Measurements from ENCODE around the gene NFILZ. TPM values are rescaled to one million over a fixed set of nuclear protein-coding genes. Genes with fewer than 3 reads are reported as not detected.
A peak's percentile ranks its signal among the peaks of the same experiment; 100 is the strongest.

Gene NFILZ
- total and polyA plus RNA-seq, 5 donors, result not detected

DNA sequence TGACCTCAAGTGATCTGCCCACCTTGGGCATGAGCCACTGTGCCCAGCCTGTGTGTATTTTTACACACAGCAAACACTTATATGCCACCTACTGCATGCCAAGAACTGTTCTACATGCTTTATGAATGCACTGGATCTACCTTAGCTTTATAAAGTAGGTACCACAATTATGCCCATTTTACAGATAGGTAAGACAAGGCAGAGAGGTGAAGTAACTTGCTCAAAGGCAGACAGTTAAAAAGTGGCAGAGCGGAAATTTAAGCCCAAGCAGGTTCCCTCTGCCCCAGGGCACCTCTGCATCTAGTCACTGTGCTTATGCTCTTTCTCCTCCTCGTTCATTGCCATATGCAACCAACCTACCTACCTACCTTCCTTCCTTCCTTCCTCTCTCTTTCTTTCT, 30.4 kb upstream of the NFILZ start:
- intact Hi-C loops (cut with DNase I), result no loop called here
- no peak overlapping the region for H3K4me3 ChIP-seq (ENCODE audit: low read length)
- DNase-seq (no peak), ATAC-seq (no peak)
- H3K27me3 ChIP-seq (ENCODE audit: control insufficient read depth, insufficient read depth), result no peaks in the 10 kb centered on the region
- 92% methylated on average over 2 of the region's 2 CpGs for WGBS
- peaks cover 2% of the 10 kb centered on the region for H3K9me3 ChIP-seq (ENCODE audit: control insufficient read depth, low read length)
- no peaks in the 10 kb centered on the region for H3K4me1 ChIP-seq (ENCODE audit: control insufficient read depth, insufficient read depth, low read length)
- H3K27ac ChIP-seq (ENCODE audit: low read length), result no peak overlapping the region

DNA sequence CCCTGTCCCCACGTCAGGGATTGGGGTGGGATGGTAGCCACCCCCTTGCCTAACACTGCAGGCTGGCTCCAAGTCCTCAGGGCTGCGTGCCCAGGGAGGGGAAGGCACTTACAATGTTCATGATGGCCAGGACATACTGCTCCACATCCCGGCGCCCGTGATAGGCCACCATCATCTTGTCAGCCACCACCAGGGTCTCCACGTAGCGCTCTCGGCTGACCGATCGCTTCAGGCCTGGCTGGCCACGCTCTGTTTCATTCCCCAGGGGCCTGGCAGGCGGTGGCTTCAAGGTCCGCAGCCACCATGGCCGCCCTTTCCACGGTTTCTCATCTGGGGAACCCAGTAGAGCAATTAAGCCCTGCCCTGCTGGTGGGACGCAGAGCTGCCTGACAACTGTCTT, 29.6 kb upstream of the NFILZ start:
- Histone ChIP-seq H3K27ac (ENCODE audit: low read length) (no peak overlapping the region), H3K4me1 (ENCODE audit: control insufficient read depth, insufficient read depth, low read length) (no peaks in the 10 kb centered on the region), H3K9me3 (ENCODE audit: control insufficient read depth, low read length) (peaks cover 2% of the 10 kb centered on the region), H3K4me3 (ENCODE audit: low read length) (no peak overlapping the region), H3K27me3 (ENCODE audit: control insufficient read depth, insufficient read depth) (no peaks in the 10 kb centered on the region)
- intact Hi-C loops (cut with DNase I), result no loop called here
- 95% methylated on average over 16 of the region's 16 CpGs for WGBS
- DNase-seq (no peak), ATAC-seq (peak in 1 of 2 donors; percentile 7)

GRCh38 chr19:8601796-8602195, 28.6 kb upstream of the NFILZ start:
- H3K27me3 ChIP-seq (ENCODE audit: control insufficient read depth, insufficient read depth), result no peaks in the 10 kb centered on the region
- DNase-seq (no peak), ATAC-seq (no peak)
- no peak overlapping the region for H3K4me3 ChIP-seq (ENCODE audit: low read length)
- H3K9me3 ChIP-seq (ENCODE audit: control insufficient read depth, low read length), result peaks cover 2% of the 10 kb centered on the region
- 94% methylated on average over 5 of the region's 5 CpGs for WGBS
- intact Hi-C loops (cut with DNase I), result no loop called here
- no peak overlapping the region for H3K27ac ChIP-seq (ENCODE audit: low read length)
- H3K4me1 ChIP-seq (ENCODE audit: control insufficient read depth, insufficient read depth, low read length), result no peaks in the 10 kb centered on the region

GRCh38 chr19:8605514-8605913, 24.9 kb upstream of the NFILZ start:
- ATAC-seq, result no peak
- no peak for DNase-seq
- Histone ChIP-seq H3K9me3 (ENCODE audit: control insufficient read depth, low read length) (peaks cover 2% of the 10 kb centered on the region), H3K4me3 (ENCODE audit: low read length) (no peak overlapping the region), H3K4me1 (ENCODE audit: control insufficient read depth, insufficient read depth, low read length) (no peaks in the 10 kb centered on the region), H3K27me3 (ENCODE audit: control insufficient read depth, insufficient read depth) (no peaks in the 10 kb centered on the region), H3K27ac (ENCODE audit: low read length) (no peak overlapping the region)
- 96% methylated on average over 17 of the region's 17 CpGs for WGBS
- intact Hi-C loops (cut with DNase I), result no loop called here

GRCh38 chr19:8607386-8607785, 23.0 kb upstream of the NFILZ start:
- no peaks in the 10 kb centered on the region for H3K4me1 ChIP-seq (ENCODE audit: control insufficient read depth, insufficient read depth, low read length)
- no peak overlapping the region for H3K4me3 ChIP-seq (ENCODE audit: low read length)
- intact Hi-C loops (cut with DNase I), result no loop called here
- DNase-seq, result peak; percentile 81 to 92 (median 90)
- 69% methylated on average over 4 of the region's 4 CpGs for WGBS
- H3K27me3 ChIP-seq (ENCODE audit: control insufficient read depth, insufficient read depth), result no peaks in the 10 kb centered on the region
- no peak overlapping the region for H3K27ac ChIP-seq (ENCODE audit: low read length)
- ATAC-seq, result peak; percentile 58 to 72
- peaks cover 2% of the 10 kb centered on the region for H3K9me3 ChIP-seq (ENCODE audit: control insufficient read depth, low read length)

DNA sequence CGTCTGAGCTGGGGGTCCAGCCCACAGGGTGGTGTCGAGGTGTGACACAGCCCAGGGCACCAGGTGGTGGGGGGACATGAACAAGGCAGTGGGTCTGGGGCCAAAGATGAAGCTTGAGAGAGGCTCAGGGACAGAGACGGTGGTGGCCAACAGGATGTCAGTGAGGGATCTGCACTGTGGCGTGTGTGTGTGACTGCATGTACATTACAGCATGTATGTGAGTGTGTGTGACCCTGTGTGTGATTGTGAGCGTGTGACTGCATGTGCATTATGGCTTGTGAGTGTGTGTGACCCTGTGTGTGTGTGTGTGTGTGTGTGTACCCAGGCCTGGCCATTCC, 21.5 kb upstream of the NFILZ start:
- WGBS, result 42% methylated on average over 5 of the region's 5 CpGs
- H3K4me3 ChIP-seq (ENCODE audit: low read length), result peak overlapping the region; percentile 95
- no peak for ATAC-seq
- no peaks in the 10 kb centered on the region for H3K4me1 ChIP-seq (ENCODE audit: control insufficient read depth, insufficient read depth, low read length)
- intact Hi-C loops (cut with DNase I), result no loop called here
- H3K9me3 ChIP-seq (ENCODE audit: control insufficient read depth, low read length), result peaks cover 2% of the 10 kb centered on the region
- peak in 1 of 3 donors; percentile 63 for DNase-seq
- no peaks in the 10 kb centered on the region for H3K27me3 ChIP-seq (ENCODE audit: control insufficient read depth, insufficient read depth)
- H3K27ac ChIP-seq (ENCODE audit: low read length), result peak overlapping the region; percentile 4

DNA sequence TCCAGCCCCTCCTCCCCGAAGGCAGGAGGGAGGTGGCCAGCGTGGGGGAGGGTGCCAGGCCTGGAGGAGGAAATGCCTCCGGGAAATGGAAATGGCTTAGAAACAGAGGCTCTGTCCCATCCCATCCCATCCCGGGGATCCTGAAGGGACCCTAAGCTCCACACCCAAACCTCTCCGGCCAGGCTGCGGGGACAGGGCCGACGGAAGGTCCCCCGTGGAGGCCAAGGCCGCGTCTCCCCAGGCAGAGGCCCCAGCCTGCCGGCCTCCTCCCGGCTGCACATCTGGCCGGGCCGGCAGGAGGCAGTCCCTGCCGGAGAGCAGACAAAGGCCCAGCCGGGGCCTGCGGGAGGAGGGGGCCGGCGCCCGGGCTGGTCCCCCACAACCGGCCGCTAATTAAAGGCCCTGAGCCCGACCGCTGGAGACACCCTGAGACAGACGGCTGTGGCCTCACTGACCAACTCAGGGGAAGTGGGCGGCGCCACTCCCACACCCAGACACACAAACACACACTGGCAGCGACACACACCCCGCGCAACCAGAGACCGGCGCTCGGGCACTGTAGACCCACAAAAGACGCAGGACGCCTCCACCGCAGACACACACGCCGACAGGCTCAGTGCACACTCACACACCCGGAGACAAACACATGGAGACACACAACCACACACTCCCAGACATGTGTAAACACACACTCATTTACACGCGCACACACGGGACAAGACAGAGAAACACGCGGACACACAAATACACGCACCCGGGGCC, 21.0 kb upstream of the NFILZ start:
- 5% methylated on average over 47 of the region's 47 CpGs for WGBS
- DNase-seq (peak; percentile 73 to 92 (median 89)), ATAC-seq (peak; percentile 66 to 78)
- intact Hi-C loops (cut with DNase I), result no loop called here
- Histone ChIP-seq H3K4me3 (ENCODE audit: low read length) (peak overlapping the region; percentile 95), H3K4me1 (ENCODE audit: control insufficient read depth, insufficient read depth, low read length) (no peaks in the 10 kb centered on the region), H3K27me3 (ENCODE audit: control insufficient read depth, insufficient read depth) (no peaks in the 10 kb centered on the region), H3K9me3 (ENCODE audit: control insufficient read depth, low read length) (peaks cover 2% of the 10 kb centered on the region), H3K27ac (ENCODE audit: low read length) (peak overlapping the region; percentile 80)

GRCh38 chr19:8610041-8610935, 20.1 kb upstream of the NFILZ start, which contains the start of gene ADAMTS10:
TSS of gene ADAMTS10 (minus strand) at chr19:8610715. CDS start at chr19:8605710, 5,005 bp downstream.
- under 1% methylated on average over 74 of the region's 74 CpGs for WGBS

GRCh38 chr19:8610936-8611300, 19.5 kb upstream of the NFILZ start:
- ATAC-seq, result no peak
- Histone ChIP-seq H3K27ac (ENCODE audit: low read length) (no peak overlapping the region), H3K27me3 (ENCODE audit: control insufficient read depth, insufficient read depth) (no peaks in the 10 kb centered on the region), H3K4me1 (ENCODE audit: control insufficient read depth, insufficient read depth, low read length) (no peaks in the 10 kb centered on the region), H3K9me3 (ENCODE audit: control insufficient read depth, low read length) (no peaks in the 10 kb centered on the region), H3K4me3 (ENCODE audit: low read length) (peak overlapping the region; percentile 95)
- DNase-seq, result no peak
- 6% methylated on average over 9 of the region's 9 CpGs for WGBS
- intact Hi-C loops (cut with DNase I), result no loop called here

More at GRCh38 chr19:8610041-8610935, 20.1 kb upstream of the NFILZ start, which contains the start of gene ADAMTS10:
- ATAC-seq, result peak; percentile 1 to 8
- H3K4me1 ChIP-seq (ENCODE audit: control insufficient read depth, insufficient read depth, low read length), result no peaks in the 10 kb centered on the region
- no peaks in the 10 kb centered on the region for H3K9me3 ChIP-seq (ENCODE audit: control insufficient read depth, low read length)
- intact Hi-C loops (cut with DNase I), result no loop called here
- H3K27ac ChIP-seq (ENCODE audit: low read length), result peak within 1 kb of the TSS; percentile 80
- H3K27me3 ChIP-seq (ENCODE audit: control insufficient read depth, insufficient read depth), result no peaks in the 10 kb centered on the region
- H3K4me3 ChIP-seq (ENCODE audit: low read length), result peak within 1 kb of the TSS; percentile 95
- DNase-seq, result peak; percentile 62 to 90 (median 87)

GRCh38 chr19:8611391-8611876, 19.0 kb upstream of the NFILZ start:
- Histone ChIP-seq H3K9me3 (ENCODE audit: control insufficient read depth, low read length) (no peaks in the 10 kb centered on the region), H3K4me3 (ENCODE audit: low read length) (no peak overlapping the region), H3K27me3 (ENCODE audit: control insufficient read depth, insufficient read depth) (no peaks in the 10 kb centered on the region), H3K4me1 (ENCODE audit: control insufficient read depth, insufficient read depth, low read length) (no peaks in the 10 kb centered on the region), H3K27ac (ENCODE audit: low read length) (peak overlapping the region; percentile 50)
- no peak for ATAC-seq
- intact Hi-C loops (cut with DNase I), result no loop called here
- peak; percentile 63 to 84 (median 81) for DNase-seq
- 41% methylated on average over 18 of the region's 18 CpGs for WGBS
